Muscle of leg (tissue), 11 donors: ENCODE measurements around the gene AATK. TPM values are rescaled to one million over a fixed set of nuclear protein-coding genes. Genes with fewer than 3 reads are reported as not detected.

ENCODE experiments used
- DNase-seq: peaks from one replicate; pipeline ENCODE4 v3.0.0; 2013
- H3K27ac ChIP-seq: one replicate; pipeline ENCODE4 v1.5.1; 2013; ENCODE audit warnings: mild to moderate bottlenecking, low read length, control low read depth
- H3K27me3 ChIP-seq: one replicate; pipeline ENCODE4 v1.6.1; 2013; ENCODE audit warnings: low read length; ENCODE audit not compliant: control insufficient read depth, insufficient read depth
- H3K36me3 ChIP-seq: one replicate; pipeline ENCODE4 v1.6.1; 2013; ENCODE audit warnings: low read length; ENCODE audit not compliant: control insufficient read depth, insufficient read depth
- H3K4me1 ChIP-seq: one replicate; pipeline ENCODE4 v1.6.1; 2013; ENCODE audit warnings: low read length; ENCODE audit not compliant: control insufficient read depth, insufficient read depth
- H3K4me3 ChIP-seq: one replicate; pipeline ENCODE4 v1.5.1; 2013; ENCODE audit warnings: low read length, control low read depth
- H3K9me3 ChIP-seq: replicated peaks from 2 replicates; pipeline ENCODE4 v1.6.1; 2013; ENCODE audit warnings: low read depth, low read length; ENCODE audit not compliant: control insufficient read depth
- WGBS: methylation state at CpG from one replicate; pipeline ENCODE4 v1.1.5; 2013; ENCODE audit warnings: missing lambda C conversion rate; ENCODE audit not compliant: insufficient coverage; 5-methylcytosine and 5-hydroxymethylcytosine counted together
- polyA plus RNA-seq, 8 donors: library from polyadenylated mRNA; unstranded; fragments of 120-200 nt; gene quantifications; one replicate each; pipeline versions ENCODE4 v1.2.1 to v1.2.3, GENCODE V29; 2013; ENCODE audit warnings: inconsistent platforms in 1 of 8, low replicate concordance in 1 of 8; ENCODE audit not compliant: insufficient read length in 8 of 8, insufficient read depth in 1 of 8
- total RNA-seq: library from RNA; stranded (reverse); fragments of 120-200 nt; gene quantifications from one replicate; pipeline ENCODE4 v1.2.4, GENCODE V29; 2013

AATK gene
- total and polyA plus RNA-seq, 9 donors, result 6.3 to 18.1 (median 9.6) TPM

DNA sequence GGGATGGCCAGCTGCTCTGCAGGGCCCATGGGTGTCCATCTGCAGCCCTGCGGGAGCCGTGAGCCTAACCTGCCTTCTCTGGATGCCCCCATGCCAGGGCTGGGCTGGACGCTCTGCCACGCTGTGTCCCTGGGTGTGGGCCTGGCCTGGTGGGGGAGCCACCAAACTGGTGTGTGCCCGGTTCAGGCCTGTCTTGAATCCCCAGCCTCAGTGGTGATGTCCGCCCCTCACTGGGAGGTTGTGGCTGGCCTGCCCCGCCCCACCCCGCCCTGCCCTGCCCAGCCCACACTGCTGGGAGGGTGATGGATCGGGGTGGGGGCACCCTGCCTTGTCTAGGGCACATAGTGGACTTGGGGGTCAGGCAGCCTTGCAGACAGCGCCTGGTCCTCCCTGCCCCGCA, 50.8 kb downstream of the AATK start:
- DNase-seq, result no peak
- 92% methylated on average over 10 of the region's 11 CpGs for WGBS
- H3K9me3 ChIP-seq, result no peaks in the 10 kb centered on the region
- H3K4me3 ChIP-seq, result no peak overlapping the region
- peaks cover 2% of the 10 kb centered on the region for H3K27me3 ChIP-seq
- H3K4me1 ChIP-seq, result peaks cover 46% of the 10 kb centered on the region
- H3K27ac ChIP-seq, result no peak overlapping the region
- H3K36me3 ChIP-seq, result peaks cover 10% of the 10 kb centered on the region

DNA sequence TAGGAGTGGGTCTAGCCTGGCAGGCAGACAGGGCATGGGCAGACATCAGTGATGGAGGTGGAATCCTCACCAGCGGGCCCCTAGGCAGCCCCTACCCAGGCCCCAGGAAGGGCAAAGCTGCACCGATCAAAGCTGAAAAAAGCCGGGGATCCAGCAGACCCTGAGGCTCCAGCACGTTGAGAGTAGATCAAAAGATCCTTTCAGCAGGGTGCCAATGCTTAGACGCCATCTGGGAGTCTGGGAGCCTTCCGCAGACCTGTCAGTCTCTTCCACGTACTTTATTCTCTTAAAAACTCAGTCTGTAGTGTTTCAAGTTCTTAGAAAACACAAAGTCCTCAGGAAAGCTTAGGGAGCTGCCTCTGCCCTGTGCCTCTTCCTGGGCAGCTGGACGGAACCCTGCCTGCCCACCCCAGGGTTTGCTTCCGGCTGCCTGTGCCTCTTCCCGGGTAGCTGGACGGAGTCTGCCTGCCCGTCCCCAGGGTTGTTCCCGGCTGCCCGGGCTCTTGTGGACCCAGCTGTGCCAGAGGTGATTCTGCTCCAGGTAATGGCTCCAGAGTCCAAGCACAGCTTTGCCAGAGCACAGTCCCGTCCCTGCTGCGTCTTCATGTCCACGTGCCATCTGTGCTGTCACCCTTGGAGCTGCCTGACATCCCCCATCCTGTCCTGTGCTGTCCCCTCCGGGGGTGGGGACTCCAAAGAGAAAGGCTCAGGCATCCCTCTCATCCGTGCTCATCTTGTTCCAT, 51.5 kb downstream of the AATK start:
- Histone ChIP-seq H3K36me3 (peaks cover 14% of the 10 kb centered on the region), H3K27me3 (peaks cover 2% of the 10 kb centered on the region), H3K27ac (no peak overlapping the region), H3K4me1 (peaks cover 46% of the 10 kb centered on the region), H3K4me3 (no peak overlapping the region), H3K9me3 (no peaks in the 10 kb centered on the region)
- DNase-seq, result no peak
- WGBS, result 62% methylated on average over 19 of the region's 19 CpGs

DNA sequence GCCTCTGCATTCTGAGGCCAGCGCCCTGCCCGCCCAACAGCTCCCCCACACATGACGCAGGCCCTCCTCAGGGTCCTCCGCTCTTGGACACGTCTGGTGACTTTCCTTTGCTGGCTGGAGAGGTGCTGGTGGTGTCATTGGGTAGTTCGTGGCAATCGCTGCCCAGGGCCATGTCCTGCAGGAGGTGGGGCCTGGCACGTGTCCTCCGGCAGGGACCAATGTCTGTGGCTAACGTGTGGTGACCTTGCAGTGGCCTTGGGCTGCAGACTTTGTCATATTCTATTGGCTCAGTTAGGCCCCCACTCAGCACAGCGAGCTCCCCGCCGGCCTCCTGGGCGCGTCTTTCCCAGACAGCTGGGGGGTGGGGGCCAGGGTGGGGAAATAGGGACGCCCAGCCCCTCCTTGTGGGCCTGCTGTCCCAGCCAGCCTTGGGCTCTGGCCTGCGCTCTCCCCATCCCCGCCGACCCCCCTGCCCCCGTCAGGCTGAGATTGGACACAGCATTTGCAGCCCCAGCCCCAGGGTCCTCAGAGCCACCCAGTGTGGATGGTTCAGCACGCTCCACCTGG, 52.8 kb downstream of the AATK start:
- Histone ChIP-seq H3K4me1 (peaks cover 35% of the 10 kb centered on the region), H3K36me3 (peaks cover 18% of the 10 kb centered on the region), H3K9me3 (no peaks in the 10 kb centered on the region), H3K27me3 (peaks cover 2% of the 10 kb centered on the region), H3K27ac (peak overlapping the region; percentile 31), H3K4me3 (no peak overlapping the region)
- no peak for DNase-seq
- WGBS, result 63% methylated on average over 10 of the region's 21 CpGs

DNA sequence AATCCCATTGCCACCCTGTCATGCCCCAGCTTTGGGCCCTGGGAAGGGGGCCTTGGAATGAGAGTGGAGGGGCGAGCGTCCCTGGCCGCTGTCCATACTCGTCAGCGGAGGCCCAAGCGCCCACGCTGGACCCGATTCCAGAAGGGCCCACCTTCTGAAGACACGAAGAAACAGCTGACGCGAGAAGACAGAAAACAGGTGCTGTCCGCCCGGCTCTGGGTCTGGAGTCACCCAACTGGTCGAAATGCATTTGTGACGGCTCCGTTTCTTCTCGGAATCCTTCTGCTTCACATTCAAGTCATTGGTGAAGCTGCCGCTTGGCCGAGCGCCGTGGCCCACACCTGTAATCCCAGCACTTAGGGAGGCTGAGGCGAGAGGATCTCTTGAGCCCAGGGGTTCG, 53.6 kb downstream of the AATK start:
- peak; percentile 62 for DNase-seq
- Histone ChIP-seq H3K4me3 (no peak overlapping the region), H3K36me3 (peaks cover 23% of the 10 kb centered on the region), H3K4me1 (peaks cover 35% of the 10 kb centered on the region), H3K27ac (peak overlapping the region; percentile 35), H3K27me3 (no peaks in the 10 kb centered on the region), H3K9me3 (no peaks in the 10 kb centered on the region)
- 78% methylated on average over 23 of the region's 23 CpGs for WGBS

DNA sequence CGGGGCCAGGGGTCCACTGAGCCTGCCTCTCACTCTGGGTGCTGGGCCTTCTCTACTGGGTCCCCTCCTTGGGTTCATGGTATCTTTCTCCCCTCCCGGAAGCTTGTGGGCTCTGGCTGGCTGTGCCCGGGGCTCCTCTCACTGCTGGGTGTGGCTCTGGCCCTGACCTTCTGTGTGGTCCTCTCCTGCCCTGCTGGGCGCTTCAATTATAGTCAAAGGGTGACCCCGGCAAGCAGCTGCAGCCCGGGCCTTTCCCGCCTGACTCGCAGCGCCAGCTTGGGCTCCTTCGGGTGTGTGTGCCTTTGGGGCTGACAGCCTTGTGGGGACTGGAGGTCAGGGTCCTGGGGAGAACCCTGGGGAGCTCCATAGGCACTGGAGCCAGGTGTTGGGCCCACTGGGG, 55.0 kb downstream of the AATK start:
- Histone ChIP-seq H3K27ac (no peak overlapping the region), H3K9me3 (no peaks in the 10 kb centered on the region), H3K27me3 (no peaks in the 10 kb centered on the region), H3K4me3 (no peak overlapping the region), H3K4me1 (peaks cover 35% of the 10 kb centered on the region), H3K36me3 (peaks cover 27% of the 10 kb centered on the region)
- WGBS, result 72% methylated on average over 10 of the region's 10 CpGs
- no peak for DNase-seq

DNA sequence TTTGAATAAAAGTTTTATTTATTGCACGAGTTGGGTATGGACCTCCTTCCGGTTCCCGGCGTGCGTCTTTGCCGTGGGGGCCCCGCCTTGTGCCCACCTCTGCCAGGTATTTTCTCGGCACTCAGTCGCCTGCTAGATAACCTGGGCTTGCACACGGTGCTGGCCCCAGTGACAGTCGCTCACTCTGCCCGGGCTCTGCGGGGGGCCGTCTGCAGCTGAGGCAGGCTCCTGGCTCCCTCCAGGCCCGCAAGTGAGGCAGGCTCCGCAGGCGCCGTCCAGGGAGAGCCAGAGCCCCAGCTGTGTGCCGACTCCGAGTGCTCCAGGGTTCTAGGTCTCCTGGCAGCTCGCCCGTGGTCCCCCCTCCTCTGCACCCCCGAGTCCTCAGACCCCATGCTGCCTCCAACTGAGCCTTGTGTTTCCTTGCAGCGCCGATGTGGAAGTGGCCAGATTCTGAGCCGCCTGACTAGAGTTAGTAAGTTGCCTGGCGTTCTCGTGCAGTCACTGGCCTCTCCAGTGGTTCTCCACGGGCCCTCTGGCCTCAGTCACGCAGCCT, 55.5 kb downstream of the AATK start:
- Histone ChIP-seq H3K9me3 (no peaks in the 10 kb centered on the region), H3K36me3 (peaks cover 23% of the 10 kb centered on the region), H3K4me1 (peaks cover 35% of the 10 kb centered on the region), H3K4me3 (no peak overlapping the region), H3K27me3 (no peaks in the 10 kb centered on the region), H3K27ac (no peak overlapping the region)
- DNase-seq, result no peak
- WGBS, result 73% methylated on average over 30 of the region's 30 CpGs

DNA sequence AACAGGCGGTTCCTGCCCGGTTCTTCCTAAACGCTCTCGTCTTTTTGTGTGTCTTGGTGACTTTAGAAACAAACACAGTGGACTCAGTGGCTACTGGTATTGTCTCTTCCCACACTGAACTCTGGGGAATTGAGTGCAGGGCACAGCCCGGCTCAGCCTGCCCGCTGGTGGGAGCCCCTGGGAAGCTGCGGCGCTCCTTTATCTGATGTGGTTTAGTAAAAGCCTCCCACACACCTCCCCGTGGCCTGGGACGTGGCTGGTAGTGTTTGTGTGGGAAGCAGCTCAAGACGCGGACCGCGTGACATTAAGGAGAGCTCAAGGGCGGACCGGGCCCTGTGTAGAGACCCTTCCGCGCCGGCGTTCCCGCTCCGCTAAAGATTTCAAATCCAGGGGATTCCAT, 56.1 kb downstream of the AATK start:
- DNase-seq, result no peak
- no peak overlapping the region for H3K27ac ChIP-seq
- peaks cover 24% of the 10 kb centered on the region for H3K36me3 ChIP-seq
- H3K9me3 ChIP-seq, result no peaks in the 10 kb centered on the region
- H3K4me3 ChIP-seq, result no peak overlapping the region
- no peaks in the 10 kb centered on the region for H3K27me3 ChIP-seq
- peaks cover 35% of the 10 kb centered on the region for H3K4me1 ChIP-seq
- WGBS, result 92% methylated on average over 10 of the region's 22 CpGs

DNA sequence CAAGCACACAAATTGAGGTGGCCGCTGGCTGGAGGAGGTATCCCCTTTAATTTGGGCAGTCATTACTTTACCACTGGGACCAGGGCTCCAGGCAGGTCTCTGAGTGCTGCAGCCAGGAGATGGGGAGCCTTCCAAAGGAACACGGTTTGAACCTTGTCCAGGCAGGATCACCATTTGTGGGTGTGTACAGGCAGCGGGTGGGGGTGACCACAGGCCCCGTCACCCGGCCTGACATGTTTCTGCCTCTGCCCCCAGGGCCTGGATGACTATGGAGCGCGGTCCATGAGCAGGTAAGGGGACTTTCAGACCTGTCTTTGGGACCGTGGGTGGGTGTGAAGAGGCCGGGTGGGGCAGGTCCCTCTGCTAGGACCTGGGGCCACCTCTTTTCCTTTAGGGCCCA, 57.8 kb downstream of the AATK start:
- DNase-seq, result no peak
- no peak overlapping the region for H3K27ac ChIP-seq
- H3K4me3 ChIP-seq, result no peak overlapping the region
- H3K36me3 ChIP-seq, result peaks cover 39% of the 10 kb centered on the region
- H3K9me3 ChIP-seq, result no peaks in the 10 kb centered on the region
- peaks cover 26% of the 10 kb centered on the region for H3K4me1 ChIP-seq
- H3K27me3 ChIP-seq, result no peaks in the 10 kb centered on the region
- WGBS, result 79% methylated on average over 9 of the region's 9 CpGs

DNA sequence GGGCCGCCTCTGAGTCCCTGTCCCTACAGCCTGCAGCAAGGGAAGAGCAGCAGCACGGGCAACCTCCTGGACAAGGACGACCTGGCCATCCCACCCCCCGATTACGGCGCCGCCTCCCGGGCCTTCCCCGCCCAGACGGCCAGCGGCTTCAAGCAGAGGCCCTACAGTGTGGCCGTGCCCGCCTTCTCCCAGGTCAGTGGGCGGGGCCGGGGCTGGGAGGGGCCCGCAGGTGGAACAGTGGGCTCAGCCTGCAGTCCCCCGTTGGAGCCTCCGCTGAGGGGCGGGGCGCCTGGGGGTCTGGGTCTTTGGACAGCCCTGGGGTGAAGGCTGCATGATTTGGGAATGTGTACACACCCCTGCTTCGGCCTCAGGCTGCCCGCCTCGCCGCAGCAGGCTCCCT, 59.3 kb downstream of the AATK start:
- no peak for DNase-seq
- WGBS, result 86% methylated on average over 20 of the region's 24 CpGs
- H3K9me3 ChIP-seq, result no peaks in the 10 kb centered on the region
- no peaks in the 10 kb centered on the region for H3K27me3 ChIP-seq
- no peak overlapping the region for H3K4me3 ChIP-seq
- no peak overlapping the region for H3K27ac ChIP-seq
- peaks cover 44% of the 10 kb centered on the region for H3K36me3 ChIP-seq
- H3K4me1 ChIP-seq, result peaks cover 14% of the 10 kb centered on the region

DNA sequence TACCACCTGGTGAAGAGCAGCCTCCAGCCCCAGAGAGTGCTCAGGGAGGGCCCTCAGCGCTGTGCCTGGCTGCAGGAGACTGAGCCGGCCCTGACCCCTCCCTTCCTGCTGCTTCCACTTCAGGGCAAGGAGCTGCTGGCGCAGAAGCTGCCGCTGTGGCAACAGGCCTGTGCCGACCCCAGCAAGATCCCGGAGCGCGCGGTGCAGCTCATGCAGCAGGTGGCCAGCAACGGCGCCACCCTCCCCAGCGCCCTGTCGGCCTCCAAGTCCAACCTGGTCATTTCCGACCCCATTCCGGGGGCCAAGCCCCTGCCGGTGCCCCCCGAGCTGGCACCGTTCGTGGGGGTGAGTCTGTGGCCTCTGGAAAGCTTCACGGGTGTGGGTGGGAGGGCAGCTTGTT, 62.6 kb downstream of the AATK start:
- H3K36me3 ChIP-seq, result peaks cover 52% of the 10 kb centered on the region

More for the DNA sequence above, 62.6 kb downstream of the AATK start:
- H3K9me3 ChIP-seq, result no peaks in the 10 kb centered on the region
- DNase-seq, result no peak
- H3K27me3 ChIP-seq, result no peaks in the 10 kb centered on the region
- H3K4me1 ChIP-seq, result peaks cover 6% of the 10 kb centered on the region
- H3K27ac ChIP-seq, result no peak overlapping the region
- whole genome bisulfite sequencing, result 93% methylated on average over 15 of the region's 20 CpGs
- H3K4me3 ChIP-seq, result no peak overlapping the region
